Measurements from ENCODE around the gene YKT6.
"Not testable (repeated sequence)": the region's sequence is repeated elsewhere in the genome, so short reads cannot be mapped to it uniquely, and the experiment has no call there.

The YKT6 gene

DNA sequence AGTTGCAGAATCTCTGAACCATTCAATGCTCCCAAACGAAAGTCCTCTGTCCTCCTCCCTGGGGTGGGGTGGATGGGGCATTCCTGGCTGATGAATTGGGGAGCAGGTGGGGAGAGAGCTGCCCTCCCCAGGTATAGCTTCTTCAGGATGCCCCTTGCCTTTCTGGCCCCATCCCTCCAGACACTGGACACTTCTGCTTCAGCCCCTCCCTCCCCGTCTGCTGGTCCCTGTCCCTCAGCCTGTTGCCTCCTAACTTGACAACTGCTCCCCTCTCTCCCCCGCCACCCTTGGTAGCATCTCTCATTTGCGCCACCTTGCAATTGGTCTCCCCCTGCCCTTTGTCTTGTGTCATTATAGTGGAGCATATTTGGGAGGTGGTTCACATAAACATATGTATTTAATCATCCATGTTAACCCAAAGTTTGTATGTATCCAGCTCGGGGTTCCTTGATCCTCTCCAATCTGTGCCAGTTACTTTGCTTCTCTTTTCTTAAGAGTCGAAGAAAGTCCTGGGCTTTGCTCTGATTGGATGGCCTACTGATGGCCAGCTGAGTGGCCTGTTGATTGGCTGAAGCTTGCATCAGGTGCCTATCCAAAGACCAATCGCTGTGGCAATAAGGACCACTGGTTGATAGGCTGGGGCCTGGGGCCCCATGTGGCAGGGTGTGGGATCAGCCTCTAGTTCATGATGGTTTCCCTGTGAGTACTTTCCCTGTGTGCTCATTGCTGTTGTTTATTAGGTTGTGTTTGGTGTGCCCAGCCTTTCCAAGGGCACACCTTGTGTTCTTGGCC lies 7.6 kb upstream of the YKT6 start:
- DNase-seq (ENCODE audit: insufficient read length, low spot score) (no peak), FAIRE-seq (no peak)
- no peak for TF ChIP-seq POLR2A (IDR thresholded peaks at IDR 0.05; ENCODE audit: low read depth, low read length)

DNA sequence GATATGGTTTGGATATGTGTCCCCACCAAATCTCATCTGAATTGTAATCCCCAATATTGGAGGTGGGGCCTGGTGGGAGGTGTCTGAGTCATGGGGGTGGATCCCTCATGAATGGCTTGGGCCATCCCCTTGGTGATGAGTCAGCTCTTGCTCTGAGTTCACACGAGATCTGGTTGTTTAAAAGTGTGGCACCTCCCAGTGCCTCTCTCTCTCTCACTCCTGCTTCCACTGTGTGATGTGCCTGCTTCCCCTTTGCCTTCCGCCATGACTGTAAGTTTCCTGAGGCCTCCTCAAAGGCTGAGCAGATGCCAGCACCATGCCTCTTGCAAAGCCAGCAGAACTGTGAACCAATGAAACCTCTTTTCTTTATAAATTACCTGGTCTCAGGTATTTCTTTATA lies 6.7 kb upstream of the YKT6 start:
- TF ChIP-seq POLR2A (IDR thresholded peaks at IDR 0.05; ENCODE audit: low read depth, low read length): 0 out of 2 replicates have a peak, but pooled peaks have one; percentile 21
- no peak for FAIRE-seq
- no peak for DNase-seq (ENCODE audit: insufficient read length, low spot score)

DNA sequence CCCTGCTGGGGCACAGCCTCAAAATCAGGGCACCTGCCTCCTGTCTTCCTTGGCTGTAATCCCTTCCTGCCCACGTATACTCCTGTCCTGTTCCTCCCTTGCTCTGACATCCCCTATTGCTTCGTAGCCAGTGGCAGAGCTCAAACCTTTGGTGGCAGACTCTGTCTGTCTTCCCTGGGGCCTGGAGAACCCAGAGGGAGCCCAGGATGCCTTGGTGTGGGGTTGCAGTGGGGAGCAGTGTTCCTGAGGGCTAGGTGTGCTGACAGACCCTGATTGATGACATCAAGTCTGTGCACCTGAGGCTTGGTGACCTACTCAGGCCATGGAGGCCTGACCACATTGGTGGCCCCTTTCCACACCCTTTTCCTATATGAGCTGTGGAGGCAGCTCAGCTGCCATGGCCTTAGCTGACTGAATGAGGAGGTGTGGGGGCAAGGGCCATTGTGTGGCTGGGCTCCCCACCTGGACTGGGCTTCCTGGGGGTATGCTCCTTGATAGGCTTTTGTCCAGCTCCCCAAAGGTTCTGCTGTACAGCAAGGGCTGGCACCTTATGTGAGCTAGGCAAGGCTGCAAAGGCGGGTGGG lies 6.1 kb upstream of the YKT6 start:
- DNase-seq (ENCODE audit: insufficient read length, low spot score) (no peak), FAIRE-seq (no peak)
- no peak for TF ChIP-seq POLR2A (IDR thresholded peaks at IDR 0.05; ENCODE audit: low read depth, low read length)

DNA sequence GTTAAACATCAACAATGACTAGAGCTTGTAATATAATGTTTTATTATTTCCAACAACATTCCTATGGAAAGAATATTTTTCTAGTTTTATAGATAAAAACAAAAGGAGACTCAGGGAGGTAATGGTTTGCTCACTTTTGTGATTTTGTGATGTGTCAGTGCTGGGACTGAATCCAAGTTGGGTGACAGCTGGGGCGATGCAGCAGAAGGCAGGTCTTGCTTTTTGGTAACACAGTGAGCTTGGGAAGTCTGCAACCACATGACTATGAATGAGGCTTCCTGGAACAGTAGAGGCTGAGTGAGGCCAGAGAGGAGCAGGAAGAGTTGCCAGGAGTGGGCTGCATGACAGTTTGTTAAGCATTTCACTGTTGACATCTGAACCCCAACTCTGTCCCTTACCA lies 4.9 kb upstream of the YKT6 start:
- TF ChIP-seq POLR2A (IDR thresholded peaks at IDR 0.05; ENCODE audit: low read depth, low read length): no peak
- DNase-seq (ENCODE audit: insufficient read length, low spot score) (no peak), FAIRE-seq (no peak)

DNA sequence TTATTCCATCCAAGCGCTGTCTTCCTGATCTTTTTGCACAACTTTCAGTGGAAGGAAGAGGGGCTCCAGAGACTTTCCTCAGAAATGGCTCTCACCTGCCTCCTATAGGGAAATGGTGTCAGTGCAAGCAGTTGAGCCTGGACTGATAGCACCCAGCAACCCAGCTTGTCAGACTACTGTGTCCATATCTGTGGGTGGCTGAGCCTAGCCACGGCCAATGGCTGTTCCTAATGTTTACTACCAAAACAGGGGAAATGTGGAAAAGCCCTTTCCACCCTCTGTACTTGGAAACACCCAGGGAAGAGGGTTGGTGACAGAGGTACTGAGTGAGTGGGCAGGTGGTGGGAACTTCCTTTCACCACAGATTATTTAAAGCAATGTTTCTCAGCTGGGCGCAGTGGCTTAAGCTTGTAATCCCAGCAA lies 4.3 kb upstream of the YKT6 start:
- DNase-seq (ENCODE audit: insufficient read length, low spot score) (peak; percentile 83), FAIRE-seq (no peak)
- no peak for TF ChIP-seq POLR2A (IDR thresholded peaks at IDR 0.05; ENCODE audit: low read depth, low read length)

DNA sequence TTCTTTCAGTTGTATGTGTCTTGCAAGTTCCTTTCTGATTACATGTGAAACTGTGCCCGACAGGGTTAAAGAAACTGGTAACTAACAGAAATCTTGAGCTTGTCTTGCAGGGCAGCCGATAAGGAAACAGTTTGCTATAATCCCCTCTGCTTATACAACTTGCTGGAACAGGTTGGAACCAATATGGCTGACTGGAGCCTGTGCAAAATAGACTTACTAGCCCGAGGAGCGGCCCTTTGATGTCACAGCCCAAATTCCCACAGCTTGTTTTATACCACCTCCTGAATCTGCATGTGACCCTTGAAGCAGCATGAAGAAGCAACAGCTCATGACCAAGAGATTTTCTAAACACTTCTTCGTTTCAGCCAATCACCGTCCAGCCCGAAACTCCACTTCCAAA lies 3.3 kb upstream of the YKT6 start:
- DNase-seq (ENCODE audit: insufficient read length, low spot score) (no peak), FAIRE-seq (no peak)
- TF ChIP-seq POLR2A (IDR thresholded peaks at IDR 0.05; ENCODE audit: low read depth, low read length): no peak

DNA sequence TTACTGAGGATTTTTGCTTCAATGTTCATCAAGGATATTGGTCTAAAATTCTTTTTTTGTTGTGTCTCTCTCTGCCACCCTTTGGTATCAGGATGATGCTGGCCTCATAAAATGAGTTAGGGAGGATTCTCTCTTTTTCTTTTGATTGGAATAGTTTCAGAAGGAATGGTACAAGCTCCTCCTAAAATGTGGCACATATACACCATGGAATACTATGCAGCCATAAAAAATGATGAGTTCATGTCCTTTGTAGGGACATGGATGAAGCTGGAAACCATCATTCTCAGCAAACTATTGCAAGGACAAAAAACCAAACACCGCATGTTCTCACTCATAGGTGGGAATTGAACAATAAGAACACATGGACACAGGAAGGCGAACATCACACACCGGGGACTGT lies 615 bp upstream of the YKT6 start:
- FAIRE-seq; DNase-seq (ENCODE audit: insufficient read length, low spot score): not testable (repeated sequence)

DNA sequence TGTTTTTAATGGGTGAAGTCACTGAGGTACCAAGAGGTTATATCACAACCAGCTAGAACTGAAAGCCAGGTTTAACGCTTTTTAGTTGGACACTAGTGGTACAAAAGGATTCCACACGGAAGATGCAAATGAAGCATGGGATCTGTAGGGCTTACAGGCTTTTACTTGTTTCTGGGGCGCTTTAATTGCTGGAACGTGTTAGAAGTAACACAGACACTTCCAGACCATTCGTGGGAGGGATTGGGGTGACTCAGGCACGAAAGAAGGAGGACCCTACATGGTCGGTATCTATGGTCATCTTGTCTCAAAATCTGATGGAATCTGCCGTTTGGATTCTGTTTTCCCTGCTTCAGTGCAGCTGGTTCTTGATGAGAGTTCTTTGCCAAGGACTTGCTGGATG lies 1.0 kb downstream of the YKT6 start:
- FAIRE-seq: no peak
- no peak for TF ChIP-seq POLR2A (IDR thresholded peaks at IDR 0.05; ENCODE audit: low read depth, low read length)

DNA sequence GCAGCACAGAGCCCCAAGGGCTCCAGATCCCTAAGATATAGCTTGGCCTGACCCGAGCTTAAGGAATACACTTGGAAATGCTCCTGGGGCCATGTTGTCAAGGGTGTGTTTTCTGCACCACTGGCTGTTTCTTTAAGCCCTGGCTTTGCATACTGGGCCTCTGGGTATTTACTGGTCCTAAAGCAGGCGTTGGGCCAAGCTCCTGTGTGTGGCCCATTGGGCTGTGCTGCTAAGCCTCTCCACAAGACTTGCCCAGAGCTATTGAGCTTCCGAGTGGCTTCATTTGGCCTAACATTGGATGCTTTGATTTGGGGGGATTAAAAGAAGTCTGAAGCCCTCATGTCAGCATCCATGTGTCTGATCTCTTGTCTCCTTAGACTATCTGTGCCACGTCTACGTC lies 5.2 kb downstream of the YKT6 start:
- FAIRE-seq: no peak
- no peak for TF ChIP-seq POLR2A (IDR thresholded peaks at IDR 0.05; ENCODE audit: low read depth, low read length)
- DNase-seq (ENCODE audit: insufficient read length, low spot score): no peak

More for the DNA sequence above, 1.0 kb downstream of the YKT6 start:
- no peak for DNase-seq (ENCODE audit: insufficient read length, low spot score)

DNA sequence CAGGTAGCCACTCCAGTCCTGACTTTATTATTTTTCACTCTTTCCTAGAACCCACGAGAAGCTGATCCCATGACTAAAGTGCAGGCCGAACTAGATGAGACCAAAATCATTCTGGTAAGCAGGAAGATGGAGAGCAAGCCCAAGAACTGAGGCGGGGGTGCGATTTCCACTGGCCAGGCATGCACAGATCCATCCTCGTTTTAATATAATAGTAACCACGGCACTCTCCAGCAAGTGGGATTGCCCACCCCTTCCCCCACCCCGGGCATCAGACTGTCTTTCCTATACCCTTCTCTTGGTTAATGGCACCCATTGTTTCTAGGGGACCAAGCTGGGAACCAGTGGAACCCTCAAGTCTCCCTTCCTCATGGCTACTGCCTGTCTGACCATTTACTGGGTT lies 7.3 kb downstream of the YKT6 start:
- FAIRE-seq (no peak), DNase-seq (ENCODE audit: insufficient read length, low spot score) (no peak)
- no peak for TF ChIP-seq POLR2A (IDR thresholded peaks at IDR 0.05; ENCODE audit: low read depth, low read length)

DNA sequence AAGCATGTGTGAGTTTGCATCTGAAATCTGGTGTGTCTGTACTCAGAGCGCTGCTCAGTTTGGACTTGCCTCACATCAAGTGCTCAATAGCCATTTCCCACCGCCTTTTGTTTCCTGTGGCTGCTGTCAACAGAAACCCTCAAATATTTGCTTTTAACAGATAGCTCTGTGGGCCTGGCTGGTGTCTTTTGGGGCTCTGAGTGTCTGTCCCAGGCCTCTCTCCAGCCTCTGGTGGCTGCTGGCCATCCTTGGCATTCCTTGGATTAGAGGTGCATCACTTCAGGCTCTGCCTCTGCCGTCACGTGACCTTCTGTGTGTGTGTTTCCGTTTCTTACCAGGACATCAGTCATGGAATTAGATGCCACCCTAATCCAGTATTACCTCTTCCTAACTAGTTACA lies 9.3 kb downstream of the YKT6 start:
- no peak for FAIRE-seq
- TF ChIP-seq POLR2A (IDR thresholded peaks at IDR 0.05; ENCODE audit: low read depth, low read length): no peak
- DNase-seq (ENCODE audit: insufficient read length, low spot score): no peak

DNA sequence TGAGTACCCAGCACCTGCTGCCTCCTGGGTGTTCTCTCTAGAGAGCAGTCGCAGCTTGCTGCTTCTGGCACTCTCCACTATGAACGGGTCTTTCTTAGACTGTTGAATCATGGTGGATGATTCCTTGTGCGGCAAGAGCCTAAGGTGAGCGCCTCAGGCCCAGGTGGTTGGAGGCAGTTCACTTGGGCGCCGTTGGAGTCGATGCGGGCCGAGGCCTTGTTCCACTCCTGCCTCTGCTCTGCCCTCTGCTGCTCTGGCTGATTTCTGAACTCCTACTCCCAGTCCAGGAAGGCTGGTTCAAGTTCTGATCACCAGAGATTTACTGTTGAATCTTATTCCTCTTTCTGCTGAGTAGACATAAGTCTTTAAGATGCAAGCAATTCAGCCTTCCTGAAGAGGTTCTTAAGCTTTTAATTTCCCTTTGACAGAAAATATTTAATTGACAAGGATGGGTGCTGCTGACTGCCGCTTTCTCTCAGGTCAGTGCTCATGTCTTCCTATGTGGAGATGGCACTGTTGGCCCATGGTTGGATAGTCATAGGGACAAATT lies 10.4 kb downstream of the YKT6 start:
- TF ChIP-seq POLR2A (IDR thresholded peaks at IDR 0.05; ENCODE audit: low read depth, low read length): no peak
- FAIRE-seq (no peak), DNase-seq (ENCODE audit: insufficient read length, low spot score) (no peak)

DNA sequence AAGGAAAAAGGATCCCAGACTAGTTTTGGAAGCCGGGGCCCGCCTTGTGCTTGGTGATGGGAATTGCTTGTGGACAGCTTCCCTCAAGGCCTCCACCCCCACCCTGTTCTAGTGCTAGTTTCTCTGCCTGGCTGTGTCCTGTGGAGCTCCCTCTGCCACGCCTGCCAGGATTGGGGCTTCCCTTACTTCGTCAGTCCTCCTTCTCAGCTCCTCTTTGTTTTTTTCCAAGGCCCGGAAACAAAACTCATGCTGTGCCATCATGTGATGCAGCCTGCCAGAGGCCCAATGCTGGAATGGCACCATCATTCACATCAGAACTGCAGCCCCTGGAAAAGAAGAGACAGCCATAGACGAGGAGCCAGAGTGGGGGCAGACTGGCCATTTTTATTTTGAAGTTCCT lies 11.2 kb downstream of the YKT6 start:
- FAIRE-seq (no peak), DNase-seq (ENCODE audit: insufficient read length, low spot score) (no peak)
- TF ChIP-seq POLR2A (IDR thresholded peaks at IDR 0.05; ENCODE audit: low read depth, low read length): no peak

DNA sequence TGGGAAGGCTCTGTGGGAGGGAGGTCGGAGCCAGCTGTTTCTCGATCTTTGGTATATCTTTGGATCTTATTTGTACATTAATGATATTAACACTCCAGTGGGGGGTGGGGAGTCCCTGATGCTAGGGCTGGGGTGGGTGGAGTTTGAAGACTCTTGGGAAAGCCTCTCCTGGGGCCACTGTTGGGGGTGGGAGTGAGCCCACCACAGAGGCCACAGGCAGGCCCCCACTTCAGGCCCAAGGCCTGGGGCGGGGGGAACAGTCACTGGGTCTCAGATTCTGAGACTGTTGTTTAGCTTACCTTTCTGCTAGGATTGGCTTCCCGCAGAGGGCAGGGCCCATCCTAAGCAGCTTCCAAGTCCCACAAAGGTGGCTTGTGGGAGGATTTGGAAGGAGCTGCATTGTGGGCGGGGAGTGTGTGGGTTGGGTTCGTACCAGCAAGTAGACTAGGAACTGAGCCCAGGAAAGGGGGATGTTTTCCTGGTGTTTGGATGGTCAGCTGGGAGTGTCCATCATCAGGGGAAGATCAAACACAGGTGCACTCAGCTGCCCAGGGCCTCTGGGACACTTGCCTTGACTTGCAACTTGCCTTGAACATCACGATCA lies 11.9 kb downstream of the YKT6 start:
- FAIRE-seq: no peak
- TF ChIP-seq POLR2A (IDR thresholded peaks at IDR 0.05; ENCODE audit: low read depth, low read length): no peak
- no peak for DNase-seq (ENCODE audit: insufficient read length, low spot score)

Measured in H54 (cell line).